T-helper 1 cell (primary cell): ENCODE results near the gene PCSK7.

Source experiments
- DNase-seq, 5 donors: peaks; one replicate each; pipeline ENCODE4 v3.0.0-alpha.2; 2012 to 2020

Gene PCSK7

DNA sequence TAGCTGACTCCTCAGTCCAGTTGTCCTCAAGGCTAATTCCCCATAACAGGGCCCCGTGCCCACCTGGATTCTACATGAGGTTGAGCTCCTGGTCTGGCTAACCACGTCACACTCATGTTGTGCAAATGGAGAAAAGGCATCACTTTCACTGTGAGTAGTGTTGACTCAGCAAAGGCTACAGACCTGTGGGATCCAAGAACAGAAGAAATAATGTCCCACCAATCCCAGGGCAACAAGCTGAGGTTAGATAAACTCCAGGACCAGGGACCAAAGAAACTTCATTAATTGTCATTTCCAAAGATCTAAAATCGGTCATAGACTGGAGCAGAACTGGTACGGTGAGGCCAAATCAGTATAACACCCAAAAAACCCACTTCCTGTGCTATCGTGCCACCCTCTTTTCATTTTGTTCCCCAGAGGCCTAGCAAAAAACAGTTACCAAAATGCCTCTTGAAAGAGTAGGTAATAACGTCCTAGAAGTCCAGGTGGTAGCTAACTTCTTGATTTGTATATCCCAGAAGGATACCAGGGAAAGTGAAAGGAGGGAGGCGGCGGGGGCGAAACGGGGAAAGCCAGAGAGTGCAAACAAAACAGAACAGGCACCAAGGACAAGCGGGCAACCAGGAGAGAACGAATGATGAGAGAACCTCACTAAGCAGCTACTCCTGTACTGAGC is 1.4 kb downstream of the PCSK7 start:
- peak in 3 of 5 donors; percentile 11 to 80 (median 41) for DNase-seq

DNA sequence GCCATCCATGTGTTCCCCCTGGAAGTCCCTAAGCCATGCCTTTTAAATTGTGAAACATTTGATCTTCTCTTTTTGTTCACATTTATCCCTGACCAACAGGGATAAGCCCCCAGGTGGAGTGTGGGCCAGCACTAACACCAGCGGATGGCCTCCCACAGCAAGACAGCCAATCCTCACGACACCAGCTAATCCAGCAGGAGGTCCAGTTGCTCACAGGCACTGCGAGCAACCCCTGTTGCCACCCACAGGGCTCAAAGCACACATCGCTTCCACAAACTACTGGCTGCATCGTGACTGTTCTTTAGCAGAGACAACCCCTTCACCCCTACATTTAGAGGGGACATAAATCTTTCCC is 2.0 kb downstream of the PCSK7 start:
- DNase-seq, result no peak

DNA sequence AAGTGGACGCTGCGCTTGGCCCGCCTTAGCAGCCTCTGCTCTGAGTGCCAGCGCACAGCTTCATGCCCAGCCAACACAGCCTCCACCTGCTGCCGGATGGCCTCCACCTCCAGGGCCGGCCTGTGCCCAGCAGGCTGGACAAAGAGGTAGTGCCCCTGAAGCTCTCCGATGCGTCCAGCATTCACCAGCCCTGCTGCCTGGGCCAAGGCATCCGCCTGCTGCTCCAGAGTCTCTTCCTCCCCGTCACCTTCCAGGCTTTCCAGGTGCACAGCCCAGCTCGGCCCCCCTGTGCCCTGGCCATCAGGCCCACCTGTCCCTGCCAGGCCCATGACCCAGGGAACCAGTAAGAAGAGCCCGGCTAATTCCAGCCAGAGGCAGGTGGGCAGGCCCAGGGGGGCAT is 2.5 kb downstream of the PCSK7 start:
- DNase-seq, result no peak

DNA sequence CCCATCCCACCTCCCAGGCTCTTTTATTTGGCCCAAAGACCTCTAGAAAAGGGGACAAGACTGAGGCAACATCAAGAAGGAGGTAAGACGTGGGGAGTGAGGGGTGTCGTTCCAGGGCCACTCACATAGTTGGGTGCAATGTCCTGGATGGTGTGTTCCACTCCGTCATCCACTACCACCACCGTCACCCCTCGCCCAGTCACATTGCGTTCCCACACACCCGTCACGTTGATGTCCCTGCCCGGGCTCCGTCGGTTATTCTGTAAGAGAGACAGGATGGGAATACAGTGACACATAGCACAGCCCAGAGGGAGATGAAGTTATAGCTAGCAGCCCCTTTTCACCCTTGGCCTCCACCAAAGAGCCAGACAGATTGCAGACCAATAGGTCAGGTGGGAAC is 3.8 kb downstream of the PCSK7 start:
- DNase-seq, result no peak

DNA sequence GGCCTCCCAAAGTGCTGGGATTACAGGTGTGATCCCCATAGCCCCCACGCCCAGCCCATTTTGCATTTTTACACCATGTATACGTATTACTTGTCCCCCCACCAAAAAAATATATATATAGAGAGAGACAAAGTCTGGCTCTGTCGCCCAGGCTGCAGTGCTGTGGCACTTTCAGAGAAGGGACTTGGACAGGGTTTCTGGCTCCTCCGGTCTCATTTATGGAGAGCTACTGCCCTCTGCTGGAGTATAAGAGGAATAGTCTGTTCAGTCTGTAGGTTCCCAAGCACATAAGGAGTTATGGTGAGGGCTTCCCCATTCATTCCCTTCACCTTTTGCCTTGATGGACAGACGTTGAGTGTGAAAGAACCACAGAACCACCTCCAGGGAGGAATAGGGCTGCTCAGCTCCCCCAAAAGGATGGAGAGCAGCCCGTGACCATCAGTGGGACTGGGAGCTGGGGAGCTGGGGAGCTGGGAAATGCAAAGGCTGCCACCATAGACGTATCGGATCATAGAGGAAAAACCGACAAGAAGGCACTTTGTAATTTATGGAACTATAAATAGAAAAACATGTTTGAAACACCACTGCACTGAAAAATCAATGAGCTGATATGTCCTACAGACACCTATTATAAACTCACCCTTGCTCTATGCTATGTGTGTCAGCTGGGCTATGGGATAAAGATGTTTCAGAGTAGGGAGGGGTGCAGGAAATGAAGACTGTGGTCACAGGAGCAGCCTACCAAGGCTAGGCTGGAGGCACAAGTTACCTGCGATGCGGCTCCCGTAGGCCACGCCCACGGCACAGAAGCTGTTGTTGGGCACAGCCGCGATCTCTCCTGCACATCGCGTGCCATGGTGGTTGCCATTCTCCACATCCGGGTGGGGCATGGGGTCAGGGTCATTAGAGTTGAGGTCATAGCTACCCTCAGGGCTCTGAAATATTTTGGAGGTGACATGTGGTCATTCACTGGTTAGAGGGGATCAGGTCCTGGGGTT is 5.2 kb downstream of the PCSK7 start:
- DNase-seq, result peak in 3 of 5 donors; percentile 34 to 72 (median 48)

DNA sequence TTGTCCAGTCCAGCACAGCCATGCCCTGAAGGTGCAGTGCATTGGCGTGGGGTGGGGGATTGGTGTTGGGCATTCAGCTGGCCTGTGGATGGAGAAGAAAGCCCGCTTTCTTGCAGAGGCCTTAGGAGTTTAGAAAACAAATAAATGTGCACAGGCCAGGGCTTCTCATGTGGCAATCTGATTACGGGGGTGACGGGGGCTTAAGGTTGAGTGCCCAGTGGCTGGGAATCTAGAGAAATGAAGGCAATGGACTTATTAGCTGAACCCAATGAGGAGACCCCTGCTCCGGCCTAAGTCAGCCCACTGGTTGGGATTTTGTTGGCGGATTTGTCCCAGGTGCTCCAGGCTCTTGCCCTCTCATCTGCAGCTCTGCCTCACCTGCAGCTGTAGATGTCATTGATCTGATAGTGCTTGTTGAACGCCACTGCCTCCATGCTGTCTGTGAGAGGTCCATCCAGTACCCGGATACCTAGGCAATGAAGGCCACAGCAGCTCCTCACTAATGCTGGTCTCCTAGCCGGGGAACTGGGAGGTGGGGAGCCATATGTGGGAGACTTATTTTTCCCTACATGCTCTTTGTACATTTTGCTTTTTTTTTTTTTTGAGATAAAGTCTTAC is 6.2 kb downstream of the PCSK7 start:
- no peak for DNase-seq

DNA sequence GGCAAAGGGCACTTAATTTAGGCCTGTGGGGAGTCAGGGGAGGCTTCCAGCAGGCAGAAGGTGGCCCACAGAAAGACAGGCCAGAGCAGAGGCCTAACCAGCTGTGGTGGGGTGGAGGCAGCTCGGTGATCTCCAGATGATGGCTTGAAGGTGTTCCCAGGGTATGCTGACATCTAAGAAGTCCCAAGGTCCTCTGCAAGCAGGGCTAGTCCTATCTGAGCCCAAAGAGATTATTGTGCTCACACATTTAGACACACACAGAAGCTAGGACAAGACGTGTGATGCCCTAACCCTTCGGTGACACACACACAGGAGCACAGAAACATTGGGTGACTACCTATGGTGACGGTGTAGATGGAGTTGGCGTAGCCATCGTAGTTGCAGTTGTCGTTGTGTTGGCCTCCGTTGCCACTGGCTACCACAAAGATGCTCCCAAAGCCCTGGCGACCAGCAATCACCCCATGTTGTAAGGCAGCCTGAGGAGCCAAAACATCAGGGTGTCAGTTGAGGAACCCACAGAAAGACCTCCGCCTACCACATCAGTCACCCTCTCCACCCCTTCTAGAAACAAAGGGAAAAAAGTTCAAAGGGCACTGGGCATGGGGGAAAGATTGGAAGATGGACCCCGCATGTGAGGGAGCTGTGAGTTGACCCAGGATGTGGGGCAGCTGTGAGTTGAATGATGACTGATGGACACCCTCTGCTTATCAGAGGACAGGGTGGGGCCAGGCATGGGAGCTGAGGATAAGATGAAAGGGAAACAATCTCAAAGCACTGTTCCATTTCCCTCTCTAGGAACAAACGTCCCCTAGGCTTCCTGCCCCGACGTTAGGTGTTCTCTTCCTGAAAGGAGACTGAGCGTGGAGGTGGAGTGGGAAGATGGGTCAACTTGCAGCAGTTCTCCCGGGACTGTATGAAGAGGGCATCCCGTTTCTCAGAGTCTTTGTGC is 7.9 kb downstream of the PCSK7 start:
- DNase-seq, result no peak

DNA sequence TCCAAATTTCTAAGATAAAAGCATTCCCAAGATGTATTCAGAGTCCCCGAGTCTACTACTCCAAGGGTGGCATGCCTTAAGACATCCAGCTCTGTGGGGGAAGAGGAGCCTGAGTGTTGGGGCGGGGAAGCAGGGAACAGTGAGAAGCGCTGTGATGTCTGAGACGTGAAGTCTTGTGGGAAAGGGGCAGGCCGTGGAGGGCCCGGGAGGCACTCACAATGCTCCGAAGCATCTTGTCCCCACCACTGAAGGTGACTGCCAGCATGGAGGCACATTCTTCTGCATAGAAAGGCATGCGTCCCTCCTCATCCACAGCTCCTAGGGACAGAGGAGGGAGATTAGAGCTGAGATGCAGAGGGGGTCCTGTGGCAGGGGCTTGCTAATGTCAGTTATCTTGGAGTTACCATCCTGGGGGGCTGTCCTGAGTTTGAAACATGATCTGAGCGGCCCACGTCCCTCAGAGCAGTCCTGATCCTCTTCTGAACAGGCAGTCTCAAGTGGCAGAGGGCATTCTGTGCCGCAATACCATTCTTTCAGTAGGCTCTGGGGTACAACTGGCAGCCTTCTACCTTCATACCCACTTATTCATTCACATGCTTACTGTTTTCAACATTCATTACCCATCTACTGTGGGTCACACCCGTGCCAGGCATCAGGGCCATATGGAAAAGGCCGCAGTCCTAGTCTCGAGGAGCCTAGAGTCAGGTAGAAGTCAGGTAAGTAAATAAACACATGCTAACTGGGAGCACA is 8.7 kb downstream of the PCSK7 start:
- no peak for DNase-seq

DNA sequence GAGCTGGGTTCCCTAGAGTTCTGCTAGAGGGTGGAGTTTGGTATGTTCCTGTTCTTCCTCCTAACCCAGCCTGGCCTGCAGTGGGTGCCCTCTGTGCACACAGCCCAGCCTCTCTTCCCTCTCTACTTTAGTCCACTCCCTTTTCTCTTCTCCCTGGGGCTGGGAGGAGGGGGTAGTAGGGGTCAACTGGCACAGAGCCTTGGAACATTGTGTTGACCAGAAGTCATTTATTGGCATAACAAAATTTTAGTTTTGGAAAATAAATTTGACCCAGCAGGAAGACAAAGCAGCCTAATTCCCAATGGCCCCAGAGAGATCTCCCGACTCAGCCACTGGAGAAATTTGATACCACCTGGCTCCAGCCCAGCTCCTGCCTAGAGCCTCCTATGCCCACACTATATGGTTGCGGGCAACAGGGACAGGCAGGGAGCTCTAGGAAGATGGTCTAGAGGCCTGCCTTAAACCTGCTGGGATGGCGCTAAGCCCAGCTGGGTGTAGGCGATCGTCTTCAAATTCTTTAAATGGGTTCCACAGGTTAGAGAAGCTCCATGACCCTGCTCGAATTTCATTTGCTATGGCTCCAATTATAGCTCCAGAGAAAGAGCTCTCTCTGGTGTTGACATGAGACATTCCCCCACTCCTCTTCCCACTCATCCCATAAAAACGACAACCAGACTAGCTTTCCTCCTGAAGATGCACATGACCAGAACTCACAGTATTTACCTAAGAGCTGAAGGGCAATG is 9.9 kb downstream of the PCSK7 start:
- no peak for DNase-seq

DNA sequence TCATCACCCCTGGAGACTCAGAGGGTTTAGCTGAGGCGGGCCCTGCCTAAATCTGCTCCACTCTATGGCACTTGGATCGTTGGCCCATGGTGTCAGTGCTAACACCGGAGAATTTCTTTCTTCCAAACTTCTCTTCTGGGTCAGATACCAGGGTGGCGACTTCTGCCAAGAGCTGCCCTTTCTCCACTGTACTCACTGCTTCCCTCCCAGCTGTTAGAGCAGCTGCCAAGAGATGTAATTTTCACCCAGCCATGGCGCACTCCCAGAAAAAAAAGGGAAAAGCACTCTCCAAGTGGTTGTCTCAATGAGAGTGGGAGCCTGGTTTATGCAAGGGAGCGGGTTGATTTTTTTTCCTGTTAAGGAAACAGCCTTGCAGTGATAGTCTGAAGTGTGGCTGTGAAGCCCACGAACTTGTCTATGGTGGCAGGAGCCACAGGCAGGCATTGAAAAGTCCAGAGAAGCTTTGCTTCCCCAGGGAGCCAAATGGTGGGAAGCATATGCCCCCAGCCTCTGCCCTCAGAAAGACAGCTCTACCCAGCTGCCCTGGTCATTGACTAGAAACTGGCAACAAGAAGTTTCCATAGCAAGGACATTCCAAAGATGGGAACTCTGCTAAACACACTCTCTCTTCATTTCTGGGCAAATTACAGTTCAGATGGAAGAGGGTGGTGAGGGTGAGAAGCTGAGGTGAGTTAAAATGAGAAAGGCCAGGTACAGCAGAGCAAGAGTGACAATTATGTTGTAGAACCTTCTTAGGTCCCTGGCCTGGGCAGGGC is 10.7 kb downstream of the PCSK7 start:
- no peak for DNase-seq

DNA sequence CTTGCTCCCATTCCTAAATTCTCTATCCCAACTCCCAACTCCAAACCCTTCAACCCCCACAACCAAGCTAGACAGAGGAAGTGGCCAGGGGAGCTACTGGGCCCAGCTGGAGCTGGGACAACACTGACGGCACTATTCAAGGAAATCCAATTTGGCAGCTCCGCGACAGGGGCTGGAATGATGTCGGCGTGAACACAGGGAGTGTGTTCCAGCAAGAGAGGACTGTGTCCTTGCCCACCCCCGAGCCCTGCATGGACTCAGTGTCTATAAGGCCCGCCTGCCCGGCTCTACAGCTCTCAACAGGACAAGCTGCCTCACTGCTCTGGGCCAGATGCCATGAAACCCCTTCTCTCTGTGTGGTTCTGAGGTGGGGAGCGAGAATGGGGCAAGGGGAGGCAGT is 11.3 kb downstream of the PCSK7 start:
- no peak for DNase-seq

DNA sequence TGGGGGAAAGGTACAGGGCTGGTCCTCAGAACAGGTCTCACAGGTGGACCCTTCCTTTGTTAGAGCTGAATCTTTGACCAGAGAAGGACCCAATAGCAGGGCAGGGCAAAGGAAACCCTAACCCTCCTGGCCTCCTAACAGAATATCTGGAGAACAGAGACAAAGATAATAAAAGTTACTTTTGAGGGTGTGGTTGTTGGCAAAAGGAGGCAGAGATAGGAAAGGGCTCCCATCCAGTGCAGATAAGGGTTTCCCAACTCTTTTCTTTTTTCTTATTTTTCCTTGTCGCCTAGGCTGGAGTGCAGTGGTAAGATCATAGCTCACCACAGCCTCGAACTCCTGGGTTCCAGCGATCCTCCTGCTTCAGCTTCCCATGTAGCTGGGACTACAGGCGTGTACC is 11.9 kb downstream of the PCSK7 start:
- no peak for DNase-seq

DNA sequence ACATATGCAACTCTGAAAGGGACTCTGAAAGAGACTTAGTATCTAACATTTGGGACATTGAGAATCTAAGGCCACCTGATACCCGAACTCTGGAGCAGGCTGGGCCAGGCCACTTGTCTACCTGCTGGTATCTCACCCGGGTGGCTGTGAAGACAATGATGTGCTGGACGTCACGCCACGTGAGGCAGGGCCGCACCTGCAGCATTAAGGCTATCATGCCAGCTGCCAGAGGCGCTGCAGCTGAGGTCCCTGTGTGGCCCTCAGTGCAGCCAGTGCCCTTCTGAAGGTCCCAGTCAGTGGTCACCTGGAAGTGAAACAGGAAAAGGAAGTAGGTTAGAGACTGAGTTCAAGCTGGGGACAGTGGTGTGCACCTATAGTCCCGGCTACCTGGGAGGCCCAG is 12.4 kb downstream of the PCSK7 start:
- DNase-seq, result no peak

DNA sequence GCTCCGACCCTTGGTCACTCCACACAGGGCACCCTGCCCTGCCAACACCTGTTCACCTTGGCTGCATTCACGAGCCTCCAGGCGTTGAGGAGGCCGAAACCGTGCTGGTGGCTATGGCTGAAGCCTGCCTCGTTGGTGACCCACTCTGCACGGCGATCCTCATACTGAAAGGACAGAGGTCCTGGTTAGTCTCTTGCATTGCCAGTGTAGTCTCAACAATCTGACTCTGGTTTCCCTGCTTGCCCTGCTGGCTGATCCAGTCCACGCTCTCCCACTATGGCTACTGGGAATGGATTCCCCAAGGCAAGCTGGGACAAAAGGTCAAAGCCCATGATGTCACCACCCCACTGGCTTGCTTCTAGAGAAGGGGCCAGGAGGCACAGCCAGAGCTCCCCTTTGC is 12.9 kb downstream of the PCSK7 start:
- DNase-seq, result no peak

DNA sequence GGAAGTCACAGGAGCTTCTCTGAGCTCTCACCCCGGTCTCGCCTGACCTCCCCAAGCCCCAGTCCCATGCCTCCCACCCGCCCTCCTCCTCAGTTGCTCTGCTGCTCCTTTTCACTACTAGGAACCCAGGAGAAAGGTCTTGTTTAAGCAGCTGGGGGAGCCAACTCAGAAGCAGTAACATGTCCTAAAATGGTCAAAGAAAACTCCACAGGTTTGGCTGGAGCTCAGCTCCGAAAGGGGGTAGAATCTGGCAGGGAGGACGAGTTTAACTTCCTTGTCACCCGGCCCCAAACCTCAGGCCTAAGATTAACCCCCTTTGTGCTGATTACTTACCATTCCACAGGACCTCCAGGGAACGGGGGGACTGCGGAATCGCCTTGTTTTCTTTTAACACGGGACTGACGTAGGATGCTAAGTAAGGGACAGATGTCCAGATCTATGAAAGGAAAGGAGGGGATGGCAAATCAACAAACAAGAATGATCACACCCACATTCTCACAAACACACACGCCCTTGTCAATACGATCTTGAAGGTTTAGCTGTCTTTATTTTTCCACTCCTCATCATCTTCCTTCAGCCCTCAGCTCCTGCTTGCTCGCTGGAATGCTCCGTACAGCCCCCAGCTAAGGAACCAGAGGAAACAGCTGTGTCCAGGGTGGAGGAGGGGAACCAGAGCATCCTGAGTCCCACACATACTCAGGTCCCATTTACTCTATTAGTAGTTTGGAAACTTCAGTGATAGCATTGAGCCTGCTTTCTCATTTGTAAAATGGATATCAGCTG is 13.5 kb downstream of the PCSK7 start:
- no peak for DNase-seq

DNA sequence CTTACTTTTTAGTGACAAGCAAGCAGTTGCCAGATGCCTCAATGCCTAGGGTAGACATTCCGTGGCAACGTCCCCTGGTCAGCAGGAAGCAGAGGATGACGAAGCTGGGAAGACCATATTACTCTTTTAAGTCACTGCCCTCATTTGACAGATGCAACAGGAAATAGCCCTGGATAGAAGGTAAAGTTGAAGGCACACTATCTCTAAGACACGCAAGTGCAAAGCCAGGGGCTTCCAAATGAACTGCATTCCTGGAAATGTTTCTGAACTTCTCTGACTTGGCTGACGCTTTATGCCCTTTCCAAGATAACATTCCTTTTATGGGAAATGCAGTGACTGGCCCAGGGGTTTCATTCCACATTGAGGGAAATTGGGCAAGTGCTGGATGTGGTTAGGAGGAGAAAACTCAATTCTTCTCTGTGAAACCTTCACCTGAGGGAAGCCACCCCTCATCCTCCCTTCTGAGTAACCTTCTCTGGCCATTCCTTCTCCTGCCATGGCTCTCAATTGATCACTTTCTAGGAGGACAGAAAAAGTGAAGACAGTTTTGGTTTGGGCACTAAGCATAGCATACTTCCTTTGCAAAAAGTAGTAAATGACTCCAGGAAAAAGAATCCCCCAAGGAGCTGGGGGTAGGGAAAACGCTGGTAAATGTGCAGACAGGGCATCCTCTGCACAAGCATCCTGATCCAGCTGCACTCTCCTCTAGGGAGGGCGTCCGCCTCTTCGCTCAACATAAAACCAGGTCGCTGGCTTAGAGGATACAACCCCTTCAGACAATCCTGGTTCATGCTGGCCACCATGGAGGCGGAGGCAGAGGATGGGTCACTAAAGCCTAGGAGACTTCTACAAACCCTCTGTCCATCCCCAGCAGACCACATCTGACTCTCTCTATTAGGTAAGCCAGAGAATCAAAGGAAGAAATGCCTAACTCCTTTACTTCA is 14.5 kb downstream of the PCSK7 start:
- no peak for DNase-seq

DNA sequence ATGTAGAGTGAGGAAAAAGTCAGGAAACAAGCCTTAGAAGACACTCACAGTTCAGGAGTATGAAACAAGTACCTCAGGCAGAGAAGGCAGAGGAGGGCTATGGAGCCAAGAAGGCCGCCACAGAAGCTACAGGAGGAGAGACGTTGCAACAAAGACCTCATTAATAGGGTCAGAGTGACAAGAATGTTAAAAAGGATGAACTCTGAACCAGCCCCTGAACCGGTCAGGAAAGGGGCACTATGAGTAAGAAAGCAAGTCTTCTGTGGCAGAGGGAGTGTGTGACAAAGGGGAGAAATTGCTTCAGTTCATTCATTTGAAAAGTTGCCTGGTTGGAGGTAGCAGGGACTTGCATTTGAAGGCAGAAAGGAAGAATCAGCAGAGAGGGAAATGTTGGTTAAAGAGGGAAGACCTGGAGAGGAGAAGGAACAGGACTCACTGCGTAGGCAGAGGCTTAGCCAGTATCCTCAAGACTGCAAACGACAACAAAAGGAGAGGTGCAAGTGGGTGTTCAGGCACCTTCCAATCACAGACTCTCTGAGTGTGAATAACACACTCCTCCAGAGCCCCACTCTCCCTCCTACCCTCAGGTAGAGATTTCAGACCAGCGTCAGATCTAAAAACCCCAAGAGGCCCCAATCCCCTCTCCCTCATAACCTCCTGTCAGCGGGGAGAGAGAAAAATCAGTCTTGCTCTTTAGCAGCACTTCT is 17.3 kb downstream of the PCSK7 start:
- DNase-seq, result no peak
